ENCODE results near the gene MTUS2. TPM values are rescaled to one million over a fixed set of nuclear protein-coding genes. Genes with fewer than 3 reads are reported as not detected.
A peak's percentile ranks its signal among the peaks of the same experiment; 100 is the strongest.
"Not testable (repeated sequence)": the region's sequence is repeated elsewhere in the genome, so short reads cannot be mapped to it uniquely, and the experiment has no call there.

Gene MTUS2
- total RNA-seq, 1 experiment from 2014 or later, result 0.11 TPM

DNA sequence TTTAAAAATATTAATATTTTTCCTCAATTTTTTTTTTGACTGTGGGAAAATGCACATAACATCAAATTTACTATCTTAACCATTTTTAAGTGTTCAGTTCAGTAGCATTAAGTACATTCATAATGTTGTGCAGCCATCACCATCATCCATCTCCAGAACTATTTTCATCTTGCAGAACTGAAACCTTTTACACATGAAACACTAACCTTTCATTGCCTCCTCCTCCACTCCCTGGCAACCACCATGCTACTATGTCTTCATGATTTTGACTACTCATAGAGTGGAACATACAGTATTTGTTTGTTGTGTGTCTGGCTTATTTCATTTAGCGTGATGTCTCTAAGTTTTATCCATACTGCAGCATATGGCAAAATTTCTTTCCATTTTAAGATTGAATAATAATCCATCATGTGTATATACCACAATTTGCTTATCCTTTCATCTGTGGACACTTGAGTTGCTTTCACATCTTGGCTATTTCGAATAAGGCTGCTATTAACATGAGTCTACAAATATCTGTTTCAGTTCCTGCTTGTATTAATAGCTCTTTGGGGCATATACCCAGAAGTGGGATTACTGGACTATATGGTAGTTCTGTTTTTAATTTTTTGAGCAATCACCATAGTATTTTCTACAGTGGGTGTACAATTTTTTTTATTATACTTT lies 376.4 kb downstream of the MTUS2 start:
- CTCF ChIA-PET, result no interaction called here
- POLR2A ChIA-PET (ENCODE audit: low non-redundant PET), result no interaction called here
- Histone ChIP-seq H3K9me3 (ENCODE audit: low read depth, low read length, poor library complexity, severe bottlenecking) (no peaks in the 10 kb centered on the region), H3K27ac (ENCODE audit: low read depth, low read length, poor library complexity, severe bottlenecking) (no peak overlapping the region), H3K4me3 (ENCODE audit: low read depth, low read length, poor library complexity, severe bottlenecking) (no peak overlapping the region), H3K36me3 (ENCODE audit: insufficient read depth, low read length, poor library complexity, severe bottlenecking) (no peaks in the 10 kb centered on the region), H3K4me1 (ENCODE audit: insufficient read depth, low read length, poor library complexity, severe bottlenecking) (no peaks in the 10 kb centered on the region), H3K27me3 (replicated peaks; ENCODE audit: insufficient read depth, low read depth, low read length, poor library complexity) (no peaks in the 10 kb centered on the region)
- no TSS peak for BruUV-seq (replicated peaks)
- DNase-seq (ENCODE audit: low spot score), result no peak
- no peak for TF ChIP-seq EZH2 (IDR thresholded peaks at IDR 0.05; ENCODE audit: borderline replicate concordance, low read depth, low read length, poor library complexity, severe bottlenecking)
- TF ChIP-seq, protein P1, sequence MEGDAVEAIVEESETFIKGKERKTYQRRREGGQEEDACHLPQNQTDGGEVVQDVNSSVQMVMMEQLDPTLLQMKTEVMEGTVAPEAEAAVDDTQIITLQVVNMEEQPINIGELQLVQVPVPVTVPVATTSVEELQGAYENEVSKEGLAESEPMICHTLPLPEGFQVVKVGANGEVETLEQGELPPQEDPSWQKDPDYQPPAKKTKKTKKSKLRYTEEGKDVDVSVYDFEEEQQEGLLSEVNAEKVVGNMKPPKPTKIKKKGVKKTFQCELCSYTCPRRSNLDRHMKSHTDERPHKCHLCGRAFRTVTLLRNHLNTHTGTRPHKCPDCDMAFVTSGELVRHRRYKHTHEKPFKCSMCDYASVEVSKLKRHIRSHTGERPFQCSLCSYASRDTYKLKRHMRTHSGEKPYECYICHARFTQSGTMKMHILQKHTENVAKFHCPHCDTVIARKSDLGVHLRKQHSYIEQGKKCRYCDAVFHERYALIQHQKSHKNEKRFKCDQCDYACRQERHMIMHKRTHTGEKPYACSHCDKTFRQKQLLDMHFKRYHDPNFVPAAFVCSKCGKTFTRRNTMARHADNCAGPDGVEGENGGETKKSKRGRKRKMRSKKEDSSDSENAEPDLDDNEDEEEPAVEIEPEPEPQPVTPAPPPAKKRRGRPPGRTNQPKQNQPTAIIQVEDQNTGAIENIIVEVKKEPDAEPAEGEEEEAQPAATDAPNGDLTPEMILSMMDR (conservative IDR thresholded peaks at IDR 0.05; ENCODE audit: low read depth, low read length), result no peak
- intact Hi-C loops (cut with micrococcal nuclease; ENCODE audit: unreplicated experiment), result no loop called here

DNA sequence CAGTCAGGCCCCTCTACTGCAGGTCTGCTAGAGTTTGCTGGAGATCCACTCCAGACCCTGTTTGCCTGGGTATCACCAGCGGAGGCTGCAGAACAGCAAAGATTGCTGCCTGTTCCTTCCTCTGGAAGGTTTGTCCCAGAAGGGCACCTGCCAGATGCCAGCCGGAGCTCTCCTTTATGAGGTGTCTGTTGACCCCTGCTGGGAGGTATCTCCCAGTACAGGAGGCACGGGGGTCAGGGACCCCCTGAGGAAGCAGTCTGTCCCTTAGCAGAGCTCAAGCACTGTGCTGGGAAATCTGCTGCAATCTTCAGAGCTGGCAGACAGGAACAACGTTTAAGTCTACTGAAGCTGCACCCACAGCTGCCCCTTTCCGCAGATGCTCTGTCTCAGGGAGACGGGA lies 382.6 kb downstream of the MTUS2 start:
- H3K36me3 ChIP-seq (ENCODE audit: insufficient read depth, low read length, poor library complexity, severe bottlenecking); H3K4me1 ChIP-seq (ENCODE audit: insufficient read depth, low read length, poor library complexity, severe bottlenecking); H3K9me3 ChIP-seq (ENCODE audit: low read depth, low read length, poor library complexity, severe bottlenecking); intact Hi-C loops (cut with micrococcal nuclease; ENCODE audit: unreplicated experiment); CTCF ChIA-PET; BruUV-seq (replicated peaks); DNase-seq (ENCODE audit: low spot score); H3K4me3 ChIP-seq (ENCODE audit: low read depth, low read length, poor library complexity, severe bottlenecking); H3K27ac ChIP-seq (ENCODE audit: low read depth, low read length, poor library complexity, severe bottlenecking); H3K27me3 ChIP-seq (replicated peaks; ENCODE audit: insufficient read depth, low read depth, low read length, poor library complexity); POLR2A ChIA-PET (ENCODE audit: low non-redundant PET): not testable (repeated sequence)

DNA sequence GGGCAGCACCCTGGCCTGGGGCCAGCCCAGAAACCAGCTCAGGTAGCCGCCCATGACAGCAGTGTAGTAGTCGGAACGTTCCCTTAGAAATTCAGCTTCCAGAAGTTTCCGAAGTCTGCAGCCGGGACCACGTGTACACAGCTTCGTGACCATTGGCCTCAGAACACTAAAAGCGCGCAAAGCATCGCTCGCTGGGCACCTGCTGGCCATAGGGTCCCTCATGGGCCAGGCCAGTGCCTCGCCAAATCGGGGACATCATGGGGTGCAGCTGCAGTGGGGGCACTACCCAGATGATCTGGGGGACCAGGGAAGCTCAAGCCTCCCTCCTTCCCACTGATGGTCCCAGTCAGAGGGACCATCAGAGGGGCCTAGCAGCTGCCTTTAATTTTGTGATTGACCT lies 384.5 kb downstream of the MTUS2 start:
- intact Hi-C loops (cut with micrococcal nuclease; ENCODE audit: unreplicated experiment), result no loop called here
- H3K27me3 ChIP-seq (replicated peaks; ENCODE audit: insufficient read depth, low read depth, low read length, poor library complexity), result no peaks in the 10 kb centered on the region
- no peaks in the 10 kb centered on the region for H3K9me3 ChIP-seq (ENCODE audit: low read depth, low read length, poor library complexity, severe bottlenecking)
- no peak overlapping the region for H3K27ac ChIP-seq (ENCODE audit: low read depth, low read length, poor library complexity, severe bottlenecking)
- no peak for DNase-seq (ENCODE audit: low spot score)
- BruUV-seq (replicated peaks), result no TSS peak
- TF ChIP-seq, protein P1 (conservative IDR thresholded peaks at IDR 0.05; ENCODE audit: low read depth, low read length), result no peak
- no peak for TF ChIP-seq EZH2 (IDR thresholded peaks at IDR 0.05; ENCODE audit: borderline replicate concordance, low read depth, low read length, poor library complexity, severe bottlenecking)
- H3K4me1 ChIP-seq (ENCODE audit: insufficient read depth, low read length, poor library complexity, severe bottlenecking), result no peaks in the 10 kb centered on the region
- ChIA-PET CTCF (no interaction called here), POLR2A (ENCODE audit: low non-redundant PET) (no interaction called here)
- H3K36me3 ChIP-seq (ENCODE audit: insufficient read depth, low read length, poor library complexity, severe bottlenecking), result no peaks in the 10 kb centered on the region
- H3K4me3 ChIP-seq (ENCODE audit: low read depth, low read length, poor library complexity, severe bottlenecking), result no peak overlapping the region

DNA sequence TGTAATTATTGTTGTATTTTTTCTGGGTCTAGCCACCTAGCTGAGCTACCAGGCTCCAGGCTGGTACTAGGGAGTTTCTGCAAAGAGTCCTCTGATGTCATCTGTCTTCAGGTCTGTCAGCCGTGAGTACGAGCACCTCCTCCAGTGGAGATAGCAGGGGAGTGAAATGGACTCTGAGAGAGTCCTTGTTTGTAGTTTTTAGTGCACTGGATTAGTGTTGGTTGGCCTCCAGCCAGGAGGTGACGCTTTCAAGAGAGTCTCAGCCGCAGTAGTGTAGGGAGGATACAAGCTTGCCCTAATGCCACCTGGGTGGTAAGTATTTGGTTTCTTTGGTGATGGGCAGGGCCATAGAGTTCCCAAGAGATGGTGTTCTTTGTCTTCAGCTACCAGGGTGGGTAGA lies 390.5 kb downstream of the MTUS2 start:
- Histone ChIP-seq H3K4me1 (ENCODE audit: insufficient read depth, low read length, poor library complexity, severe bottlenecking) (no peaks in the 10 kb centered on the region), H3K4me3 (ENCODE audit: low read depth, low read length, poor library complexity, severe bottlenecking) (no peak overlapping the region), H3K36me3 (ENCODE audit: insufficient read depth, low read length, poor library complexity, severe bottlenecking) (no peaks in the 10 kb centered on the region), H3K9me3 (ENCODE audit: low read depth, low read length, poor library complexity, severe bottlenecking) (no peaks in the 10 kb centered on the region), H3K27me3 (replicated peaks; ENCODE audit: insufficient read depth, low read depth, low read length, poor library complexity) (no peaks in the 10 kb centered on the region), H3K27ac (ENCODE audit: low read depth, low read length, poor library complexity, severe bottlenecking) (no peak overlapping the region)
- POLR2A ChIA-PET (ENCODE audit: low non-redundant PET), result no interaction called here
- peak; percentile 18 for DNase-seq (ENCODE audit: low spot score)
- BruUV-seq (replicated peaks), result no TSS peak
- TF ChIP-seq EZH2 (IDR thresholded peaks at IDR 0.05; ENCODE audit: borderline replicate concordance, low read depth, low read length, poor library complexity, severe bottlenecking), result no peak
- TF ChIP-seq, protein P1 (conservative IDR thresholded peaks at IDR 0.05; ENCODE audit: low read depth, low read length), result no peak
- CTCF ChIA-PET, result no interaction called here
- intact Hi-C loops (cut with micrococcal nuclease; ENCODE audit: unreplicated experiment), result no loop called here

DNA sequence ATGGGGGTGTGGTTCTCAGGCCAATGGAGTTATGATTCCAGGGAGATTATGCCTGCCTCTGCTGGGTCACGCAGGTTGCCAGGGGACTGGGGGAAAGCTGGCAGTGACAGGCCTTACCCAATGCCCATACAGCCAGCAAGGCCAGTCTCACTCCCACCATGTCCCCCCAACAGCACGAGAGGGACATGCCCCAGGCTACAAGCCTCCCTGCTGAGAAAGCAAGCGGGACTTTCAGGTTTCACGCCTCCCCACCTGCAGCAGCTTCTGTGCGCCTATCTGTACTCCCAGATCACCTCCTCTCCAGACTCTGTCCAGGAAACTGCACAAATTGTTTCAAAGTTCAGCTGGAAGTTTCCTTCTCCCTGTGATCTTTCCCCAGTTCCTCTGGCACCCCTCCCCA lies 391.0 kb downstream of the MTUS2 start:
- CTCF ChIA-PET, result not testable (repeated sequence)
- POLR2A ChIA-PET (ENCODE audit: low non-redundant PET), result interaction anchor here (0.6 kb wide), 1 partner anchor 370 kb away, joined by 3 read pairs; no protein-coding TSS in a partner anchor

More for the DNA sequence above, 391.0 kb downstream of the MTUS2 start:
- H3K4me3 ChIP-seq (ENCODE audit: low read depth, low read length, poor library complexity, severe bottlenecking); H3K36me3 ChIP-seq (ENCODE audit: insufficient read depth, low read length, poor library complexity, severe bottlenecking); BruUV-seq (replicated peaks); intact Hi-C loops (cut with micrococcal nuclease; ENCODE audit: unreplicated experiment); H3K4me1 ChIP-seq (ENCODE audit: insufficient read depth, low read length, poor library complexity, severe bottlenecking); H3K9me3 ChIP-seq (ENCODE audit: low read depth, low read length, poor library complexity, severe bottlenecking); H3K27ac ChIP-seq (ENCODE audit: low read depth, low read length, poor library complexity, severe bottlenecking); DNase-seq (ENCODE audit: low spot score); H3K27me3 ChIP-seq (replicated peaks; ENCODE audit: insufficient read depth, low read depth, low read length, poor library complexity): not testable (repeated sequence)
